ENCODE measurements around the gene CNOT2. TPM values are rescaled to one million over a fixed set of nuclear protein-coding genes. Genes with fewer than 3 reads are reported as not detected.

Gene CNOT2
- total RNA-seq, 1 experiment from 2014 or later: 64.7 TPM

GRCh38 chr12:70249903-70250302 lies 6.7 kb downstream of the CNOT2 start:
- Mint-ChIP-seq H3K36me3 (peaks cover 3% of the 10 kb centered on the region), H3K27me3 (ENCODE audit: low read depth) (no peaks in the 10 kb centered on the region), H3K4me1 (peaks cover 84% of the 10 kb centered on the region), H3K9me3 (no peaks in the 10 kb centered on the region), H3K4me3 (no peak overlapping the region), H3K27ac (peak overlapping the region; percentile 19; the same call in 1 of the 2 replicates)
- no peak for DNase-seq (ENCODE audit: low spot score)
- ATAC-seq: no peak
- ChIA-PET POLR2A (no interaction called here), CTCF (no interaction called here)
- TF ChIP-seq SMAD3 (CRISPR knock-in tag; IDR thresholded peaks at IDR 0.05; ENCODE audit: borderline replicate concordance): no peak
- no peak for TF ChIP-seq SP1 (CRISPR knock-in tag; conservative IDR thresholded peaks at IDR 0.05)
- no peak for TF ChIP-seq MAX (CRISPR knock-in tag; IDR thresholded peaks at IDR 0.05)
- no peak for TF ChIP-seq JUN (CRISPR knock-in tag; IDR thresholded peaks at IDR 0.05)
- TF ChIP-seq ATF6 (CRISPR knock-in tag; IDR thresholded peaks at IDR 0.05): no peak
- TF ChIP-seq NR1H2 (CRISPR knock-in tag; IDR thresholded peaks at IDR 0.05): no peak
- TF ChIP-seq OVOL2 (CRISPR knock-in tag; IDR thresholded peaks at IDR 0.05; ENCODE audit: borderline replicate concordance): no peak

- H3K4me1 Mint-ChIP-seq: peaks cover 83% of the 10 kb centered on the region
- no peaks in the 10 kb centered on the region for H3K27me3 Mint-ChIP-seq (ENCODE audit: low read depth)
- H3K4me3 Mint-ChIP-seq: peak overlapping the region; percentile 11
- ATAC-seq: peak; percentile 46
- ChIA-PET POLR2A (no interaction called here), CTCF (no interaction called here)
- peak overlapping the region; percentile 16; the same call in 1 of the 2 replicates for H3K27ac Mint-ChIP-seq
- no peaks in the 10 kb centered on the region for H3K9me3 Mint-ChIP-seq
- no peak for DNase-seq (ENCODE audit: low spot score)
- no peak for TF ChIP-seq OVOL2 (CRISPR knock-in tag; IDR thresholded peaks at IDR 0.05; ENCODE audit: borderline replicate concordance)
- peaks cover 3% of the 10 kb centered on the region for H3K36me3 Mint-ChIP-seq
These were observed 8.0 kb downstream of the CNOT2 start for GRCh38 chr12:70251226-70251625.

- ATAC-seq (no peak), DNase-seq (ENCODE audit: low spot score) (no peak)
- no peak overlapping the region; the same call in 1 of the 2 replicates for H3K27ac Mint-ChIP-seq
- CTCF ChIA-PET: no interaction called here
- H3K4me3 Mint-ChIP-seq: no peak overlapping the region
- H3K4me1 Mint-ChIP-seq: peaks cover 83% of the 10 kb centered on the region
- POLR2A ChIA-PET: no interaction called here
- TF ChIP-seq GABPB1 (CRISPR knock-in tag; IDR thresholded peaks at IDR 0.05): no peak
- no peak for TF ChIP-seq ATF1 (CRISPR knock-in tag; IDR thresholded peaks at IDR 0.05)
- no peak for TF ChIP-seq ZNF138 (CRISPR knock-in tag; conservative IDR thresholded peaks at IDR 0.05)
- TF ChIP-seq ZNF232 (CRISPR knock-in tag; IDR thresholded peaks at IDR 0.05): no peak
- H3K36me3 Mint-ChIP-seq: peaks cover 3% of the 10 kb centered on the region
- H3K27me3 Mint-ChIP-seq (ENCODE audit: low read depth): no peaks in the 10 kb centered on the region
- no peaks in the 10 kb centered on the region for H3K9me3 Mint-ChIP-seq
These were observed 8.4 kb downstream of the CNOT2 start for GRCh38 chr12:70251661-70252060.

- DNase-seq (ENCODE audit: low spot score): no peak
- ChIA-PET POLR2A (no interaction called here), CTCF (no interaction called here)
- Mint-ChIP-seq H3K4me3 (no peak overlapping the region), H3K27me3 (ENCODE audit: low read depth) (no peaks in the 10 kb centered on the region), H3K36me3 (no peaks in the 10 kb centered on the region), H3K4me1 (peaks cover 76% of the 10 kb centered on the region), H3K27ac (no peak overlapping the region), H3K9me3 (no peaks in the 10 kb centered on the region)
- no peak for ATAC-seq
- TF ChIP-seq FOXP1 (CRISPR knock-in tag; IDR thresholded peaks at IDR 0.05; ENCODE audit: borderline replicate concordance): no peak
- TF ChIP-seq HMGA2 (CRISPR knock-in tag; IDR thresholded peaks at IDR 0.05): no peak
- no peak for TF ChIP-seq AFF4 (CRISPR knock-in tag; IDR thresholded peaks at IDR 0.05; ENCODE audit: borderline replicate concordance)
- no peak for TF ChIP-seq NFYB (CRISPR knock-in tag; conservative IDR thresholded peaks at IDR 0.05; ENCODE audit: low read depth)
These were observed 9.6 kb downstream of the CNOT2 start for GRCh38 chr12:70252832-70253231.
